GM21526 (cell line): ENCODE results near the gene SSBP3.
"Not testable (repeated sequence)": the region's sequence is repeated elsewhere in the genome, so short reads cannot be mapped to it uniquely, and the experiment has no call there.

Experiments used
- ATAC-seq: cut with Tn5 transposase; IDR thresholded peaks from one replicate; pipeline ENCODE4 v1.9.1; 2021; ENCODE audit warnings: moderate library complexity; ENCODE audit not compliant: unreplicated experiment, low FRiP score

Gene SSBP3

DNA sequence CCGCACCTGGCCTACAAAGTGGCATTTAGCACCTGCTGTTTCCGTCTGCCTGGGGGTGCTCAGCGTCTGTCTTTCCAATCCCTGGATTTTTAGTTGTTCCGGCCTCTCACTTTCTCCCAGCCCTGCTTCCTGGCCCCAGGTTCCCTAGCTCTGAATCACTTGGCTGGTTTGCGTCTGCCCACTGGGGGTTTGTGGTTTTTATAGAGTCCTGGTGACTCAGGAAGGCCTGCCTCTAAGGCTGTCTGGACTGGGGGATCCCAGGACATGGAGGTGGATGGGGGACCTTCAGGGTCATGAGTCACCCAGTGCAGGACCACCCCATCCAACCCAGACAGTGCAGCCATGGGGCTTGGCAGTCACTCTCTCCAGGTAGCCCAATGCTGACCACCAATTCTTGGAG is 152.7 kb downstream of the SSBP3 start:
- no peak for ATAC-seq

DNA sequence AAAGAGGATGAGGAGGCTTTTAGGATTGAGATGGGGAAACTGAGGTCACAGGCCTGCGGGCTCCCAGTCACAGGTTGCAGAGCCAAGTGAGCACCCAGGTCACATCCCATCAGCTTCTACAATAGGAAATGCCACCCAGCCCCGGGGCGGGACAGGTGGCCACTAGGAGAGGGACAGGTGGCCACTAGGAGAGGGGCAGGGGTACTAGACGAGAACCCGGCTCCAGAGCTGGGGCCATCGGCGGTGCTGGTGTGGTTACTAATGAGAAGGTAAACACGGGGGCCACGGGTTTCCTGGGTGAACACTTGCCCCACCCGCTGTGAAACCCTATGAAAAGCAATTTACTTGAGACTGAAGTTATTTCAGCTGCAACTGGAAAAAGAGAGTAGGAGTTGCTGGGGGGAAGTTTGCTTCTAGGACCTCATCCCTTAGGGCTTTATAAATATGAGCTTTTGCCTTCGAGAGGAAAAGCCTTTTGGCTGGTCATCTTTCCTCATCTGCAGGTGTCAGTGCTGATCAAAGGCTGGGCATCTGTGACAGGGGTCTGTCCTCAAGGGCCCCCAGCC is 153.7 kb downstream of the SSBP3 start:
- no peak for ATAC-seq

DNA sequence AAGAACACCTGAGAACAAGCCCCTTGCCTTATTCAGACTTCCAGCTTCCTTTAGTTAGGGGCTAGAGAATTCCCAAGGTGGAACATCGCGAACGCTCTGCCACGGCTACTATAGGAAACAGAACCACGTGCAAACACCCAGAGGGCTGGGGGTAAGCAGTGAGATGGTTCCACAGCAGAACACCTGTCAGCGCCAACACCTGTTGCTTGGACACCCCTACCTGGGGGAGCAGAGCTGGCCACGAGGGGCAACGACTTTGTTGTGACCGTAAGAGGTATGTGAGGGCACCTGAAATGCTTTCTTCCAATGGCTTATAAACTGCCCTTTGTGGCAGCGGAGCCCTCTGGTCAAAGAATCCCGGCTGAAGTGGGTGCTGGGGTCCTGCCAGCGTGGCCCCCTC is 155.5 kb downstream of the SSBP3 start:
- no peak for ATAC-seq

DNA sequence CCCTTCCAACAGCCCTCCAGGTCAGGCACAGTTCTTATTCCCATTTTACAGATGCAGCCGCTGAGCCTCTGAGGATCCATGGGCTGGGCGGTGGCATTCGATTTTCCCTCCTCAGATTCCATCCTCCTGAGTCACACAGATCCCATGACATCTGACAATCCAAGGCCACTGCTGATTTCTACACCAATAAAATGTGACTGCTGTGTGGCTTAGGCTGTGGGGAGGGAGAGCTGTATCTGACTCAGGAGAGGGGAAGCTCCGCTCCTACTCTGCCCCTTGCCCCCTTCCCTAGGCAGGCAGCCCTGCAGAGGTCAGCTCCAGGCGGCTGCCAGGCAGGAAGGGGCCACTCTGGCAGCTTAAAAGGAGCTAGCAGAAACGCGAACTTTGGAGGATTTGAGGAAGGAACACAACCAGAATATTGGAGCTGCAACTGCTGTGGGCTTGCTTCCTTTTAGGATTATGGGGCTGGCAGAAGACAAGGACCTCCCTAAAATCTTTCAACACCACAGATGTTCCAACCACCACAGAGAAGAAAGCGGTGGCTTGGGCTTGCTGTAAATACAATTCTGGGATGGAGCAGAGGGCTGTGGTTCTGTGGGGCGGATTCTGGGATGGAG is 156.3 kb downstream of the SSBP3 start:
- no peak for ATAC-seq

DNA sequence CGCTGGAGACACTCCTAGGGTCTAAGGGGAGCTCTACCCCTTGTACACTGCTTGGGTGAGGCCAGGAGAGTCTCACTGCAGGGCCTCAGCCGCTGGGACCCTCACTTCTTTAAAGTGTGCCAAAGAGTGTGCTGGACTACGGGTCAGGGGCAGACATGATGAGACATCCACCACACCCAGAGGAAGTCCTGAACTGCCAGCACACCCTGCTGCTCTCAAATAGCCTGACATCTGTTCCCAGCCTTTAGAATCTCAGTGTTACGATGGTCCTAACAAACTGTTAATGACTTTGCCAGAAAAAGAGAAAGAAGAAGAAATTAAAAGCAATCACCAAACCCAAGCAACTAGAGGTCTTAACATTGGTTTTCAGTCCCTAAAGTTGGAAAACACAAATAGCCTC is 157.2 kb downstream of the SSBP3 start:
- ATAC-seq = no peak

DNA sequence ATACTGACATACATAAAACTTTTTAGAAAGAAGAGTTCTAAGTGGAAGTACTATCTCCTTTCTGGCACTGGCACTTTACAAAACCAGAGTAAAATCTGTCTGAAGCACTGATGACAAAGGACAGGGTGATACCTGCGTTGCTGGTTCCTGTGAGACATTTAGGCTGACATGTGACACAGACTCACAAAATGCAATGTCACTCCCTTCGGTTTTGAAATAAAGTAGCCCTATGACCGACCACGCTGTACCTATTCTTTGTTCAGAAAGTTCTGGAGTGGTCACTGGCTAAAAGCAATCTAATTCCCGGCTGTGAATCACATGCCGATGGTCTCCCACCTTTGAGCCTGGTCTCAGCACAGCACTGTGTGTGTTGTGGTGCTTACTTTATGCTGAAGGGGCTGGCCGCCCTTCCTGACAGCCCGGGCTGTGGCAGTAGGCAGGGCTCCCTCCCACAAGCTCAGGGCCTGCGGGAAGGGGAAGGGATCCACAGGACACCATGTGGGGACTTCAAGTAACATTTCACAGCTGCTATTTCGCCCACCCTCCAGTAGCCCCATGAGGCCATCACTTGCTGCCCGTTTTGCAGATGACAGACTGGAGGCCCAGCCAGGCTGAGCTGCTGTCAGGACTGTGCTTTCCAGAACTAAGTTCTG is 158.2 kb downstream of the SSBP3 start:
- no peak for ATAC-seq

DNA sequence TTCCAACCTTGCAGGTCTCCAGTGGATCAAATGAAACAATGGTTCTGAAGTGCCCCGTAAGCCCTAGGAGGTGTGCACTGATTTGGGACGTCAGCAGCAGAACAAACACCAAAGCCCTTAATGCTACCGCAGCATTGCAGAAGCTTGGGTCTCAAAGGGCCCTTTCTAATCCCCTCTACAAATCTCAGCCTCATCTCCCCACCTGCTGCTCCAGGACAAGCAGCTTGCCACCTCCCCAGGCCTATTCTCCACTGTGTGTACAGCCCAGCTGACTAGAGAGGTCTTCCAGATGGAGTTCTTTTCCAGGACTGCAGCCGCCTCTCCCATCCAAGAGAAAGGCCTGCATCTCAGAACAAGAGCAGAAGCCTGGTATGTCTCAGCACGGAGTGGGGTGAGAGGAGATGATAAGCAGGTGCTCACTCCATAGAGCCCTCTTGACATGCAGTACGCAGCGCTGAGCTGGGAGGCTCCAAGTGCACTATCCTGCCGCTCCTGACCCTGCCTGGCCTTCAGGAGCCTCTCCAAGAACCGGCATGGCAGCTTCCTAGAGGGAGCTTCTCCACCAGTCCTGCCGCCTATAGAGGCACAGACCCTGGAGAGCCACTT is 160.0 kb downstream of the SSBP3 start:
- ATAC-seq = no peak

DNA sequence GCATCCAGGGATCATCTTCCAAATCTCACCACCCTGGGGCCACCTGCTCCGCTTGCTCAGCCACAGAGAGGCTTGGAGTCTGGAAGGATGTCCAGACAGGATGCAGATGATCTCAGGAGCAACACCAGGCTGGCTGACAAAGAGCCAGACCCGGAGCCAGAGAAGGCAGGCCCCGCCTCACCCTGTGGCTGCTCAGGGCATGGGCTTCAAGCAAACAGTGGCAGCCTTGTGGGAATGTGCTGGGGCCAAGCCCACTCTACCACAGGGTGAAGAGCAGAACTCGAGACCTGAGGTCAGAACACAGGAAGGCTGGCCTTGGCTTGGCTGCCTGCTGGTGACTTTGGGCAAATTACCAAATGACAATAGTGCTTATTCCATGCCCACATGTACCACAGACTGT is 160.7 kb downstream of the SSBP3 start:
- ATAC-seq = no peak

DNA sequence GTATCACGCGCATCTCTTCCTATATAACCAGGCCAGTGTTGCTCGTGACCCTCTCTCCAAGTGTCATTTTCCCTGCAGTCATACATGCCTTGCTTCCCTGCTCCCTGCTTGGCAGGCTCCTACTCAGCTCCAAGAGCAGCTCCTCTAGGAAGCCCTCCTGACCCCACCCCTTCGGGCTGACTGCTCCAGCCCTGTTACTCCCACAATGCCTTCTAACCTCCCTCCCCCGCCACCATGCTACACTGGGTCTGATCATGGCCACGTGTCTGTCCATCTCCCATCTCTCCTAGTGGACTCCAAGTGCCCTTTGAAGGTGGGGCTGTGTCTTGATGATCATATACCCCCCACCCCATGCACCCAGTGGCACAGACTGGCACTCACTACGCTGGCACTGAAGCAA is 161.5 kb downstream of the SSBP3 start:
- no peak for ATAC-seq

DNA sequence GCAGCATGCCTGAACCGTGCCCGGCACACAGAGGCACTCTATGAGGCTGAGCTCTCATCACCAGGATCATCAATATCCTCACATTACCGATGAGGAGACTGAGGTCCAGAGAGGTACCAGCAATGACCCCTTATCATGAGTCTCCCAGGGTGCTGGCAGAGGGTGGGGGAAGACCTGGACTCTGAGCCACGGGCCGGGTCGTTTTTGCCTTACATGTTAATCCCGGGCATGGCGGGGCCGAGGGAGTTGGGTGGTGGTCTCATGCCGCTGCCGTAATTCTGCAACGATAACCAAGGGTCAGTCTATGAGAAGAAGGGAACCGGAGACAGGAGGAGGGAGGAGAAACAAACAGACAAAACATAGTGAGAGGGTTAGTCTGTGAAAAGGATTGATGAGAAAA is 163.2 kb downstream of the SSBP3 start:
- ATAC-seq = no peak

DNA sequence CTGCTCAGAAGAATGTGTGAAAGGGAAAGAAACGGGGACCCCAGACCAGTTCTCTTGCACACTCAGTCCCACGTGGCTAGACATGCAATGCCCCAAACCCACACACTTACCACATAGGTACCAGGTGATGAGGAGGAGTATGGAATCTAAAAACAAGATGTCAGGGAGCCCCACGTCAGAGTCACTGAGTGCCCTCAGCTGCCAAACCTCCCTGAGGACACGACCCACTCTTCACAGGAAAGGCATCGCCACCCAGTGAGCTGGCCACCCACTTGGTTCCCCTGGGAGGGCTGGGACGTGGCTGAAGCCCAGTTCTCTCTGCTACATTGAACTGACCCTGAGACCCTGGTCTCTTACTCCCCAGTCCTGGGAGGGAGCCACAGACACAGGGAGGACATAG is 164.8 kb downstream of the SSBP3 start:
- ATAC-seq = no peak

DNA sequence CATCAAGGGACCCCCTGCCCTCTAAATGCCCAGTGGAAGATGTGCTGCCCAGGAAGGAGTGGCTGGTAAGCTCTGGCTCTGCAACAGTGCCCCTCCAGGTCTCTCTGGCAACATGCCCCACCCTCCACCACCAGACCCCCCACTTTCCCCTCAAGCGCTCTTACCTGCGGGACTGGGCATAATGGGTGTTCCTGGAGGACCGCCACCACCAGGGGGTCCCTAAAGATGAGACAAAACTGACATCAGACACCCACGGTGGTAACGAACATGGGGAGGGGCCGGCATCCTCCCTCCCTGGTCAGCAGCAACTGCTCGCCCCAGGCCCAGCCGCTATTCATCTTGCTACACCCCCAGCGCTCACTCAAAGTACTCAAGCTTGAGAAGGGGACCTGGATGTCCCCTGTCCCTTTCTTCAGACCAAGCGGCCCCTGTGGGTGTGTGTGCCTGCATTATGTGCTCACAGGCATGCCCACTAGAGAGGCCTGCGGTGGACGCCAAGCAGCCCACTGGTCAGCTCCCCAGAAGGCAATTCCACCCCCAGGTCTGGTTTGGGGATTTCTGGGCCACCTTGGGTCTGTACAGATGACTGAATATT is 165.4 kb downstream of the SSBP3 start:
- ATAC-seq = no peak

DNA sequence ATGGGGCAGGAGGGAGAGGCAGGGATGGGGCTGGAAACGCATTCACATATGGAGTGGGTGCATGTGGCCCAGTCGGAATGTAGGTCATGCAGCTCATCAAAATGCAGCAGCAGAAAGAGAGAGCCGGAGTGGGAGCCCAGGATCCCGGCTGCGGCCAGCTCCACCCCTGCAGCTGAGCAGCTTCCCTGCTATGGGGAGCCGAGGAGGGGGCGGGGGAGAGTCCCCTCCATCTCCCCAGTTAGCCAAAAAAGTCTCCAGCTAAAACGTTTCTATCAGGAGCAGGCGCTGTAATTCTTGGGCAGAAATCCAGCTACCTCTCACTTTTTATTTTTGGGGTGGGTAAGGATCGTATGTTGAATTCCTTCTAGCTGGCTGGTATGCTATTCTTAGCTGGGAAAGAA is 166.6 kb downstream of the SSBP3 start:
- ATAC-seq = no peak

DNA sequence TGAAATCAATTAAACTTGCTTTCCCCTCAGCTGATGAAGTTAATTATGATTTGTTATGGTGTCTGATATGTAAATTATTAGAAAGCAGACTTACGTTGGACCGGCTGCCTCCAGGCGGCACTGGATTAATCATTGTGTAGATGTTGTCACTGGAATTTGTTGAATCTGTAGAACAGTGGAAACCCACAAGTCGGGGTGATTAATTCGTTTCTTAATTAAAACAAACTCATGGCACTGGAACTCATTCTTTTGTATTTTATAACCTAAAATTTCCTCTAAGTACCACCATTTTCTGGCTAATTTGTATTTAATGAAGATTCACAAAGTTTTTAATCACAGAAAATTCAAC is 167.2 kb downstream of the SSBP3 start:
- ATAC-seq = no peak

DNA sequence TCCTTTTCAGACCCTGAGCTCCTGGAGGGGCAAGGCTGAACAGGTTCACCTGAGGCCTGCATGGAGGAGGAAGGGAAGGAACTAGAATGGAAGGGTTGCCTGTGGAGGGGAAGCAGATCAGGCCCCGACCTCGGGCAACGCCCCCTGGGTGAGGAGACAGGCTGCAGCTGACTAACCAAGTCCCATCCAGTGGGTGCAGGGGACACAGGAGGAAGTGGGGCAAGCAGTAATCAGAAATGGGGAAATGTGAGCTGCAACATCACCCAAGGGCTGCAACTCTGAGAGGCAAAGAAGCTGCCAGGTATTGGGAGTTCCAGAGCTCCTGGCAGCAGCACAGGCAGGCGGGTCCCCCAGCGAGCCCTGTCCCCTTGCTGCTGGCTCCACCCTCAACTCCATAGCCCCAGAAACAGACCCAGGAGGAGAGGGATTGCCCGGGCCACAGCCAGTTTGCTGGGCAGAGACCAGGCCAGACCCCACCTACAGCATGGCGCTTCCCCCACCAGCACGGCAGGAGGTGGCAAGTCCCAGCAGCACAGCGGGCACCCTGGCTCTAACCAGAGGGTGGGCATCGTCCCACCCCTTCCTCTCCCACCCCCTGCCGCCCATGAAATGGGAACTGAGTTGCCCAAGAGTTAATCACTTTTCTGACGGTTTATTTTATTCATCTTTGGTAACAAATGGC is 167.7 kb downstream of the SSBP3 start:
- no peak for ATAC-seq

DNA sequence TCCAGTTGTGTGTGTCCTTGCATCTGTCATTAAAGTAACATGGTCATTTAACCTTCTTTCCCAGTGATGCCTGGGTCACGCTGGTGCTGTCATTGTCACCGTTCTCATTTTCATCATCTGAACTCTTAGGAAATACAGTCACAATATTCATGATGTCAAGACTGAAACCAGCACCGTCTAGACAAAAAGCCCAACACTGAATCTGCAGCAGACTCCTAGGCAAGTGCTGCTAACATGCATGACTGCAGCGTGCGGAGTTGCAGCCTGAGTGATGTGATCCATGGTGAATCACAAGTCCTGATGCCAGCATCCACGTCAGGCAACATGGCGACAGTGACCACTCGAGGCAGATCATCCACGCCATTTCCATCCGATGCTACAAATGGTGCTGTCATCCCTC is 168.6 kb downstream of the SSBP3 start:
- ATAC-seq = no peak

DNA sequence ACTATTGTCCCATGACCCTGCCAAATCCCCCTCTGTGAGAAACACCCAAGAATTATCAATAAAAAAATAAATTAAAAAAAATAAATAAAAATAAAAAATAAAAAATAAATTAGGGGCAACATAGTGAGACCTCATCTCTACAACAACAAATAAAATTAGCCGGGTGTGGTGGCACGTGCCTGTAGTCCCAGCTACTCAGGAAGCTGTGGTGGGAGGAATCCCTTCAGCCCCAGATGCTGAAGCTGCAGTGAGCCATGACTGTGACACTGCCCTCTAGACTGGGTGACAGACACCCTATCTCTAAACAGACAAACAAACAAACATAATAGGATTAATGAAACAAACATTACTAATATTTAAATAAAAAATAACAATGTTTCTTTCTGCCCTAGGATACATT is 171.9 kb downstream of the SSBP3 start:
- ATAC-seq = no peak

DNA sequence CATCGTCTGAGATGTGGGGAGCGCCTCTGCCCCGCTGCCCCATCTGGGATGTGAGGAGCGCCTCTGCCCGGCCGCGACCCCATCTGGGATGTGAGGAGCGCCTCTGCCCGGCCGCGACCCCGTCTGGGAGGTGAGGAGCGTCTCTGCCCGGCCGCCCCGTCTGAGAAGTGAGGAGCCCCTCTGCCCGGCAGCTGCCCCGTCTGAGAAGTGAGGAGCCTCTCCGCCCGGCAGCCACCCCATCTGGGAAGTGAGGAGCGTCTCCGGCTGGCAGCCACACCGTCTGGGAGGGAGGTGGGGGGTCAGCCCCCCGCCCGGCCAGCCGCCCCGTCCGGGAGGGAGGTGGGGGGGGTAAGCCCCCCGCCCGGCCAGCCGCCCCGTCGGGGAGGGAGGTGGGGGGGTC is 173.0 kb downstream of the SSBP3 start:
- ATAC-seq = not testable (repeated sequence)

DNA sequence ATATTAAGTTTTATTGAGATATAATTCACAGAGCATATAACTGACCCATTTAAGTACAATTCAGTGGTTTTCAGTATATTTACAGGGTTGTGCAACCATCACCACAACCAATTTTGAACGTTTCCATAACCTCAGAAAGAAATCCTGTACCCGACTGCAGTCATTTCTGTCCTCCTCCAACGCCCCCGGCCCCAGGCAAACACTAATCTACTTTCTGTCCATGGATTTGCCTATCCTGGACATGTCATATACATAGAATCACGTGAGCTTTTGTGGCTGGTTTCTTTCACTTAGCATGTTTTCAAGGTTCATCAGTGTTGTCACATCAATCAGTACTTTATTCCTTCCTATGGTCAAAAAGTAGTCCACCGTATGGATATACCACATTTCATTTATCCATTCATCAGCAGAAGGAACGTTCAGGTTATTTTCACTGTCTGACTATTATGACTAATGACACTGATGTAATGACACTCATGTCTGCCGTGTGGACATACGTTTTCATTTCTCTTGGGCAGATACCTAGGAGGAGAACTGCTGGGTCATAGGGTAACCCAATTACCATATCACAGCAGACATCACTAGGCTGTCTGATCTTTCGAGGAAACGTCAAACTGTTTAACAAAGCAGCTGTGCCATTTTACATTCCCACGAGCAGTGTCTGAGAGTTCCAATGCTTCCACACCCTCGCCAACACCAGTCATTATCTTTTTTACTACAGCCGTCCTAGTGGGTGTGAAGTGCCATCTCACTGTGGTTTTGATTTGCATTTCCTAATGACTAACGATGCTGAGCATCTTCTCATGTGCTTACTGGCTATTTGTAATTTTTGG is 175.5 kb downstream of the SSBP3 start:
- ATAC-seq = no peak

DNA sequence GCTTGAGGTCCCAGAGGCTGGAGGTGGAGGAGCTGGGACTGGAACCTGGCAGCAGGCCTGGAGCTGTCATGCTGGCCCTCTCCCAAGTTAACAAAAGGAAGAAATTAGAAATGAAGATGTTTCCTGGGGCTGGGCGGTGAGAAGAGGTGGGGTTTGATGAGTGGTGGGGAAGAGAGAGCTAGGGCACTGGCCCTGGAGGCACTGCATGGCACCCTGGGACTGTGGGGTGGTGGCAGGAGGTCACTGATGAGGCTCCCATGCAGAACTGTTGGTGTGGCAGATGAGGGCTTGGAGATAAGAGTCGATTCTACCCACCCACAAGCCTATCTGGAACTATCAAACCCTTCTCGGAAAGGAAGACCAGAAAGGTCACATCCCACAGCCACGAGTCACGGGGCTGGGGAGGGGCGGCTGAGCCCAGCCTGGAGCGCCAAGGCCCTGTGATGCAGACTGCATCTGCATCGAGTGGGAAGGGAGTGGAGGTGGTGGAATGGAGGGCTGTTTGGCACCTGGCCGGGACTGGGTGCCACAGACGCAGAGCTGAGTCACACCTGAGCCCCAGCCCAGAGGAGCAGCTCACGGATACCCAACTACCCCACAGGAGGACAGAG is 176.8 kb downstream of the SSBP3 start:
- ATAC-seq = no peak
